M059J (cell line): Measurements from ENCODE around the gene FRMD3. TPM values are rescaled to one million over a fixed set of nuclear protein-coding genes. Genes with fewer than 3 reads are reported as not detected.

Experiments used
- DNase-seq: peaks from one replicate; pipeline ENCODE4 v3.0.0-alpha.2; 2012; ENCODE audit warnings: low read depth
- total RNA-seq: library from RNA; depleted of rRNA; stranded (reverse); fragments of >200 nt; shearing (Covaris generic); gene quantifications from 2 replicates; pipeline ENCODE4 v1.2.3, GENCODE V29; 2014; rRNA removed

The FRMD3 gene
- 5.0 and 5.8 TPM in 2 replicates for total RNA-seq

GRCh38 chr9:83538172-83538889 is at the start of gene FRMD3:
Gene FRMD3 (minus strand): TSS chr9:83538401. CDS start chr9:83538231, 170 bp downstream.
- DNase-seq: peak; percentile 87

DNA sequence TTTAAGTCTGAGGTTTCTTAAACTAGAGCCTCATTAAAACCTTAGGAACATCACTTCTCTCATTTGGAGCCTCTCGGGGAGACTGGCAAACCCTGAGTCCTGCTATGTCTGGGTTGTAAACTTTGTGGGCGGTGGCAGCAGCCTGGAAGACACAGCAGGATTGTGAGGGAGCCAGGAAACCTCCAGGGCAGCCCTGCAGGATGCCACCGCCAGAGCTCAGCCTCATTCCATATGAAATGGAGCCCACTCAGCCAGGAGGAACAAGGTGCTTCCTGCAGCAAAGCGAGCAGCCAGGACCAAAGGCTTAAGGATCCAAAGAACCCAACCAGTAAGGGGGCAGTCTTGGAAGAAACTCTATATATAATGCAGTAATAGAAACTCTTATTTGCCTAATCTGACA is 46.8 kb upstream of the FRMD3 start:
- DNase-seq: no peak

GRCh38 chr9:83583151-83584014 is 45.2 kb upstream of the FRMD3 start:
- peak; percentile 55 for DNase-seq

GRCh38 chr9:83582029-83582428 is 43.8 kb upstream of the FRMD3 start:
- peak; percentile 46 for DNase-seq

DNA sequence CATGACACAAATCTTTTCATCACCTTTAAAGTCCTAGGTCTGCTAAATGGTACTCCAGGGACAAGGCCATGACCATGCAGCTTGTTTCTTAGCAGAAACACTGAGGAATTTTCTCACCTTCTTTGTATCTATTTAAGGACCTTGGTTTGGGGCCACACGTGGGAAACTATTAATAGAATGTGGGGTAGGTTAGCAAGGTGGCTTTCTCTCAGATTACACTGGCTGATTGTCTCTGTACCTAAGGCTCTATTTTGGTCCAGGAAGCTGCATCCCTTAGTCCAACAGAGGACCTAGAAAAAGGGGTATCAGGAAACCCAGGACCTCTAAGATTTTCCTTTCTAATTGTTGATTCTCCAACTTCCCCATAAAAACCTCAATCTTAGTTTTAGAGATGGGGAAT is 36.3 kb upstream of the FRMD3 start:
- no peak for DNase-seq

DNA sequence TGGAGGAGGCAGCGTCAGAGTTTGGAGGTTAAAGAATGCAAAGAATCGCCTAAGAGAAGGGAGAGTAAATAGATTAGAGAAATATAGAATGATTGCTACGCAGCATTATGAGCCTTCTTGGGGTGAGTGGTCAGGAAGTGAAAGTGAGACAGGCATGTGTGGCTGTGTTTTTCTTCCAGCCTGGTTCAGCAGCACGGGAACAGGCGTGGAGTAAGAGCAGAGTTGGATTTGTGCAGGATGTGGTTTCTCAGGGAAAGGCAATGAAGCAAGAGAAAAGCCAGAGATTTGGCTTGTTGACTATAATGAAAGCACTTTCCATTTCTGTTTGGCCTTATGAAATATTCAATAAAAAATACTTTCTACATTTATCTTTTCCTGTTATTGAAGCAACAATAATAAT is 34.3 kb upstream of the FRMD3 start:
- DNase-seq: peak; percentile 52

GRCh38 chr9:83570359-83570758 is 32.2 kb upstream of the FRMD3 start:
- no peak for DNase-seq

DNA sequence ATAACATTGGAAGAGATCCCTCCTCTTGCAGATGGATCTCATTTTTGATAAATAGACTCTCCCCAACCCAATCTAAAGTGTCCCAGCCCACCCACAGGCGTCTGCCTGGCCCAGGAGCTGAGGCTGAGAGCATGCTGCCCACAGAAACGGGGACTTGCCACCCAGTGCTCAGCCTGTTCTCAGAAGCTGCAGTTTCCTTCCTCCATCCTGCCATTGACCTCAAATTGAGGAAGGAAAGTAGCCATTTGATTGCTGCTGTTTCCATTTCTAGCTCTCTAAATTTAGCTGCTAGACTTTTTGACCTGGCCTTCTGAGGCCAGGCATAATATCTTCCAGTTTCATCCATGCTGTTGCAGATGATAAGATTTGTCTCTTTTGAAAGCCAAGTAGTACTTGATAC is 31.1 kb upstream of the FRMD3 start:
- no peak for DNase-seq

GRCh38 chr9:83563360-83563759 is 25.2 kb upstream of the FRMD3 start:
- no peak for DNase-seq

DNA sequence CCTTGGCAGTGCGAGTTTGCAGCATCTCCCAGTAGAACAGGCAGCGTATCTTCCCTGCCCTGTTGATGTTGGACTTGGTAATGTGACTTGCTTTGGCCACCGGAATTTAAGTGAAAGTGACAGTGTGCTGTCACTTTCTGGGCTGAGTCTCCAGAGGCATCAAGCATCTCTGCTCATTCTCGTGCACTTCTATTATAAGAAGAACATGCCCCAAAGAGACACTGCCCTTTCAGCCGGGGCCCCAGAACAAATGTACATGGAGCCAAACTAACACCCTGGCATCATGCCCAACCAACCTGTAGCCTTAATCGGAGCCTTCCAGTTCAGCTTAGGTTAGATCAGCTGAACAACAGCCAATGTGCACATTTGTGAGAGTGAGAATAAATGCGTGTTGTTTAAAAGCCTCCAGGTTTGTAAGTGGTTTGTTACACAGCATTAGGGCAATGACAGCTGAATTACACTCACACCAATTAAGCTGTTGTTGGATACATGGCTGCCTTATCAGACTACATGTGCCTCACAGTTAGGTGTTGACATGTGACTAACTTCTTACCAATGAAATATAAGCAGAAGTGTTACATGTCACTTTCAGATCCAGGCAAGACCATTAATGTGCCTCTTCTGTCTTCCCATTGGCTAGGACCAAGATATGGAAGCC is 22.1 kb upstream of the FRMD3 start:
- no peak for DNase-seq

- no peak for DNase-seq
Measured at GRCh38 chr9:83557771-83558170, 19.6 kb upstream of the FRMD3 start.

GRCh38 chr9:83557317-83557716 is 19.1 kb upstream of the FRMD3 start:
- DNase-seq: no peak

DNA sequence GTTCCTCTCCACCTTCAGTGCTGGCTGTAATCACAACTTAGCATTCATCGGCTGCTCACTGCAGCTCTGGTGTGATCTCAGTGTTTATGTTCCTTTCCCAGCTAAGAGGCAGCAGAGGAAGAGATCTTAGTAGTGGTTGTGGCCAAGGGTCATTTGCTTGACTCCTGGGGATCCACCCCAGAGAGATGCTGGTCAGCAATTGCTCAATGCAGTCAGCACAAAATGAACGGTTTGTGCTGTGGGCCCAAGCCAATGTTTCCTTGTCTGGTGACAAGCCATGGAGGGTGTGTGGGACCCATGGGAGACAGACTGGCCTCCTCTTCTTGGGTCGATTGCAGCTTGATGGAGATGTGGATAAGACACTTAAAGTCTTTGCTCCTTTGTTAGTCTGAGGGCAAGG is 16.1 kb upstream of the FRMD3 start:
- DNase-seq: no peak

DNA sequence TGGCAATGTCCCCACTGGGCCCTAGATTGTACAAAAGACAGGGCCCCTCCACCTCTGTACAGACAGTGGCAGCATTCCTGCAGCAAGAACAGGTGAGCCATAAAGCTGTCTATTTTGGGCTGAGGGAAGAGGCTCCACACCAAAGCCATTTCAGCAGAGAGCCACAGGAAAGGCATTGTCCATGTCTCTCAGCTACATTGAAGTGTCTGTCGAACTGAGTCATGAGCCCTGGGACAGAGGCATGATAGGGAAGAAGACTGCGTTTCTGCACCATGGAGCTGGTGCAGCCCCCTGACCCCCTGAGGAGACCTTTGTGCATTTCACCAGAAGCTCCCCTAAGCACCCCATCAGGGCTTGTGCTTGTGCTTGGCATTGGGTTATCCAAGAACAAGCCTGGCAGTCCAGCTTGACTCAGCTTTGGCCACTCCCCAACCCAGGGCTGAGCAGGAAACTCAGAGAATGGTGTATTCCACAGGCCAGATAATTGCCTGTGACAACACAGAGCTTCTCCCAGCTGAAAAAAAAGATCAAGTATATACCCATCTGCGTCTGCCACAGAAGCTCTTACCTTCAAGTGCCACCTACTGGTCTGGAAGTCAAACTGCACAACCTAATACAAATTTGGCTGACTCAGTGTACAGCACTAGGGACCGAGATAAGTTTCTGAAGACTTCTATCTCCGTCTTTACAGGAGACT is 5.9 kb upstream of the FRMD3 start:
- peak; percentile 89 for DNase-seq

GRCh38 chr9:83538890-83539238 is 663 bp upstream of the FRMD3 start:
- no peak for DNase-seq

DNA sequence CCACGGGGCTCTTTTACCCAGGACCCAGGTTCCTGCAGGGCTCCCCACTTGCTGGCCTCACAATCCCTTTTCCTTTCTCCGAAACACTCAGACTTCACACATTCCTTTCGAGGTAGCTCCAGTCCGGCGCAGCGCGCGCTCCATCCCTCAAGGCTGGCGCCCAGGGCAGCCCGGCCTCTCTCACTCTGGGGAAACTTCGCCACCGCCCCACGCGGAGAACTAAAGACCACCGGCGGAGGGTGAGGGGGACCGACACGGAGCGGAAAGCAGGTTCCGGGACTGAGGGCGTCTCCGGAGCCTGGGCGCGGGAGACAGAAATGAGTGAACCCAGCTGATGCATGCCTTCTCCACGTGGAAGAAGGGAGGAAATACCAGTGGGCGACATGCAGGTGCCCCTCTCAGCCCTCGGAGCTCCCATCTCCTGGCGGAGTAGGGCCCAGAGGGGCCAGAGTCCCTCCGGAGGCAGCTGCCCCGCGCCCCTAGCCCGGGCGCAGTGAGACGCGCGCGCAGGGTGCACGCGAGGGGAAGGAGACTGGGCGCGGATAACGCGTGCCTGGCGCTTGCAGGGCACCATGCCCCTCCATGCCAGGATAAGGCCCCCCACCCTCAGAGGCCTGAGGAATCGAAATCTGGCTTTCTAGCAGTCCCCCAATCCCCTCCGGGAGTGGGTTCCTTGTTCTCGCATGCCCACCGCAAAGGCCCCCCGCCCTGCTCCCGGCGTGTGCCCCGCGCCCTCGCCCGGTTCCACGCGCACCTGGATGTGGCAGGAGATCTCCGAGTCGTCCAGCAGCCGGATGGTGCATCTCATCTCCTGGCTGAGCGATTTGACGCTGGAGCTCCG is 650 bp downstream of the FRMD3 start:
- DNase-seq: no peak

- no peak for DNase-seq
Measured at GRCh38 chr9:83536332-83536731, 1.9 kb downstream of the FRMD3 start.

DNA sequence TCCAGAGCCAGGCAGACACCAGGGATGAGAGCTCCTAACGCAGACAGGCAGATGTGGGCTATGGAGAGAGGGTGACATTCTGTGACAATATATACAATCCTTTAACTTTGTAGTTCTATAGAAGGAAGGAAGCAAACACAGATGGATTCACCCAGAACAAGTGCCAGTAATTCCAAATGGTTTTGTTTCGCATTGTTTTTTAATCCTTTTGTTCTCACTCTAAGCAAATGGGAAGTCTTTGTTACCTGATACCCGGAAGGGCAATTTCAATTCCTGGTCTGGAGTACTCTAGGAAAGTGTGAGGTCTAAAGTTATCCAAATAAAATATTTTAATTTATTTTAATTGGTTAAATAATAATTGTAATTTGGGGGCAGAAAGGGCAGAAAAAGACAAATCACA is 2.5 kb downstream of the FRMD3 start:
- no peak for DNase-seq

GRCh38 chr9:83533296-83533695 is 4.9 kb downstream of the FRMD3 start:
- peak; percentile 67 for DNase-seq

DNA sequence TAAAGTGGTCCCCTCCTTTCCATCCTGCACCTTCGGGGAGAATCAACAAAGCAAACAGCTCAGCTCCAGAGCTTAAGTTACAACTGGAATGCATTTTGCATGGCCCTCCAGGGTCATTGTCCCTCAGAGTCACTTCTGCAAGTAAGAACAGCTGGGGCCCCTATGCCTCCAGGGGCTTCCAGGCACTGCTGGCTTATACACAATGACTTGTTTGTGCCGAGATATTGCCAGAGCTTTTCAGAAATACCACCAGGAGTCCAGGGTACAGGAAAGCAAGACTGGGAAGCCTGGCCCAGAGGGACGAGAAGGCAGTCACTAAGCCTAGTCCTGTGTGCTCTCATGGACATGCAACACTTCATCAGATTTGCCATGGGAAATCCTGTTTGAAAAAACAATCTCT is 11.3 kb downstream of the FRMD3 start:
- no peak for DNase-seq

DNA sequence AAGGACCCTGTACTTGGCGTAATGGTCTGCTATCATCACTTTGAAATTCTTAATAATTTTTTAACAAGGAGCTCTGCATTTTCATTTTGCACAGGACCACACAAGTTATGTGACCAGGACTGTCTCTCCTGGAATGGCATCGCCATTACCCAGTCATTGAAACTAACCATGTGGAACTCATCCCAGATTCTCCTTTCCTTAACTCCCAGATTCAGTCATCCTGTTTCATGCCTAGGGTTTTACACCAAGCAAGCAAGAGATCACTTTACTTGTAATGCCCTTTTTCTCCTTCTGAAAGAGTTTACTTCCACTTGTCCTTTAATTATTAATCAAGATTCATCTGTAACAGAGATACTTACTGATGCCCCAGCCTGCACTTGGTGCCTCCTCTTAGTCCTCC is 12.0 kb downstream of the FRMD3 start:
- no peak for DNase-seq
